Thoracic aorta (tissue), 2 donors: Measurements from ENCODE around the gene MITF. TPM values are rescaled to one million over a fixed set of nuclear protein-coding genes. Genes with fewer than 3 reads are reported as not detected.

Source experiments
- ATAC-seq: fragments of 150-250 bp; one replicate; pipeline ENCODE4 v1.8.0; 2017; ENCODE audit warnings: low read depth; ENCODE audit not compliant: insufficient number of reproducible peaks, low FRiP score
- DNase-seq: peaks from one replicate; pipeline ENCODE4 v3.0.0-alpha.2; 2020; ENCODE audit warnings: low spot score
- H3K27ac ChIP-seq, 2 donors: fragments of 200-600 bp; sonication (generic); 1 replicate in 1 of 2; 2 replicates in 1 of 2; pipeline ENCODE4 v1.5.1; 2016; ENCODE audit warnings: mild to moderate bottlenecking in 2 of 2, moderate library complexity in 2 of 2
- H3K27me3 ChIP-seq: fragments of 200-600 bp; sonication (generic); replicated peaks from 2 replicates; pipeline ENCODE4 v1.6.0; 2016; ENCODE audit warnings: mild to moderate bottlenecking; ENCODE audit not compliant: insufficient read depth
- H3K36me3 ChIP-seq: fragments of 200-600 bp; sonication (generic); one replicate; pipeline ENCODE4 v1.5.1; 2016
- H3K4me1 ChIP-seq, 2 donors: fragments of 200-600 bp; sonication (generic); 1 replicate in 1 of 2; 2 replicates in 1 of 2; pipeline versions ENCODE4 v1.5.1 to v1.6.0; 2016; ENCODE audit warnings: low read depth in 2 of 2, mild to moderate bottlenecking in 1 of 2; ENCODE audit not compliant: control insufficient read depth in 1 of 2
- H3K4me3 ChIP-seq: fragments of 200-600 bp; sonication (generic); 2 replicates; pipeline ENCODE4 v1.5.1; 2016; ENCODE audit warnings: mild to moderate bottlenecking
- H3K9me3 ChIP-seq: fragments of 200-600 bp; sonication (generic); 2 replicates; pipeline ENCODE4 v1.5.1; 2016
- CTCF ChIP-seq: fragments of 200-600 bp; sonication (generic); IDR thresholded peaks from one replicate; pipeline ENCODE4 v1.5.1; 2019; ENCODE audit warnings: antibody characterized with exemption
- total RNA-seq, 2 donors: library from RNA; depleted of rRNA; stranded (reverse); fragments of >200 nt; gene quantifications; one replicate each; pipeline versions ENCODE4 v1.1.0 to v1.2.3, GENCODE V29; 2016

The MITF gene
- total RNA-seq, 2 donors from 2014 or later: 12.3 to 12.7 TPM

GRCh38 chr3:69749461-69749860 lies 10.2 kb downstream of the MITF start:
- H3K27me3 ChIP-seq: no peaks in the 10 kb centered on the region
- H3K27ac ChIP-seq: peak overlapping the region in 1 of 2 donors; percentile 32
- H3K36me3 ChIP-seq: no peaks in the 10 kb centered on the region
- H3K4me3 ChIP-seq: no peak overlapping the region
- H3K9me3 ChIP-seq: no peaks in the 10 kb centered on the region
- TF ChIP-seq CTCF: no peak
- DNase-seq (no peak), ATAC-seq (no peak)
- peaks cover 43 to 61% of the 10 kb centered on the region in 2 donors for H3K4me1 ChIP-seq

DNA sequence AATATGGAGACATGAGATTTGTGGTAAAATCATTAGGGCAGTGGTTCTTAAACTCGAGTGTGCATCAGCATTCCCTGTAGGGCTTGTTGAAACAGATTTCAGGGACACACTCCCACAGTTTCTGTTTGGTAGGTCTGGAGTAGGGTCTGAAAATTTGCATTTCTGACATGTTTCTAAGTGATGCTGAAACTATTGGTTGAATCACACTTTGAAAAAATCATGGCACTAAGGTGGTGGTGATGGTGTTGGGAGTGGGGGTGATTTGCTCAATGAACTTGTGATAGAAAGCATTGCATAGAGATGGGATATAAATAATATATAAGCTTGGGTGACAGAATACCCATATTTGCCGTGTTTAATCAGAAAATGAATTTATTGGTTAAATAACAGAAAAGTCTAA lies 11.3 kb downstream of the MITF start:
- no peaks in the 10 kb centered on the region for H3K27me3 ChIP-seq
- peaks cover 37 to 53% of the 10 kb centered on the region in 2 donors for H3K4me1 ChIP-seq
- no peaks in the 10 kb centered on the region for H3K9me3 ChIP-seq
- no peak overlapping the region for H3K4me3 ChIP-seq
- no peak overlapping the region for H3K27ac ChIP-seq
- TF ChIP-seq CTCF: no peak
- H3K36me3 ChIP-seq: no peaks in the 10 kb centered on the region
- DNase-seq: no peak
- ATAC-seq: no peak

DNA sequence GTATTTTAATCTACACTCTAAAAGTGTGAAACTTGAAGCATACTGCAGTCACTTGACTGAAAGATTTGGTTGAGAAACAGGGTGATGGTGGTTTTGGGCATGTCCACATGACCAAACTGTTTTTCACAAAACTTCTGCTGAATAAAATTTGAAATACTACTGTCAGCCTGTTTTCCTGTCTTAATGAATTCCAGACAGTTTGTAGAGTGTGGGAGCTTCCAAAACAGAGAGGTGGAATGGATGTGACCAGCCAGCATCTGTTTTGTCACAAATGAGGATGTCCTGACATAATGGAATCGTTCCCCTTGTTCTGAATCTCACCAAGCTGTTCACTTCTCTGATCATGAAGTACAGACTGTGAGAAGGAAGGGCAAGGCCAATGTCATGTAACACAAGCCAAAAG lies 11.8 kb downstream of the MITF start:
- peaks cover 33 to 48% of the 10 kb centered on the region in 2 donors for H3K4me1 ChIP-seq

DNA sequence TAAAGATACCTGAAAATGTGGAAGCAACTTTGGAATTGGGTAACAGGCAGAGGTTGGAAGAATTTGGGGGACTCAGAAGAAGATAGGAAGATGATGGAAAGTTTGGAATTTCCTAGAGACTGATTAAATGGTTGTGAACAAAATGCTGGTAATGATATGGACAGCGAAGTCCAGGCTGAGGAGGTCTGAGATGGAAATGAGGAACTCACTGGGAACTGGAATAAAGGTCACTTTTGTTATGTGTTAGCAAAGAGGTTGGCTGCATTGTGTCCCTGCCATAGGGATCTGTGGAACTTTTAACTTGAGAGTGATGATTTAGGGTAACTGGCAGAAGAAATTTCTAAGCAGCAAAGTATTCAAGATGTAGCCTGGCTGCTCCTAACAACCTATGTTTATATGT lies 13.0 kb downstream of the MITF start:
- Histone ChIP-seq H3K27ac (no peak overlapping the region), H3K36me3 (no peaks in the 10 kb centered on the region), H3K4me1 (peaks cover 22 to 36% of the 10 kb centered on the region in 2 donors), H3K9me3 (no peaks in the 10 kb centered on the region), H3K27me3 (no peaks in the 10 kb centered on the region), H3K4me3 (no peak overlapping the region)
- no peak for TF ChIP-seq CTCF
- DNase-seq: no peak
- no peak for ATAC-seq

More for the DNA sequence above, 11.8 kb downstream of the MITF start:
- no peaks in the 10 kb centered on the region for H3K9me3 ChIP-seq
- H3K27ac ChIP-seq: no peak overlapping the region
- H3K4me3 ChIP-seq: no peak overlapping the region
- no peak for TF ChIP-seq CTCF
- no peak for DNase-seq
- H3K36me3 ChIP-seq: no peaks in the 10 kb centered on the region
- no peaks in the 10 kb centered on the region for H3K27me3 ChIP-seq
- ATAC-seq: no peak

DNA sequence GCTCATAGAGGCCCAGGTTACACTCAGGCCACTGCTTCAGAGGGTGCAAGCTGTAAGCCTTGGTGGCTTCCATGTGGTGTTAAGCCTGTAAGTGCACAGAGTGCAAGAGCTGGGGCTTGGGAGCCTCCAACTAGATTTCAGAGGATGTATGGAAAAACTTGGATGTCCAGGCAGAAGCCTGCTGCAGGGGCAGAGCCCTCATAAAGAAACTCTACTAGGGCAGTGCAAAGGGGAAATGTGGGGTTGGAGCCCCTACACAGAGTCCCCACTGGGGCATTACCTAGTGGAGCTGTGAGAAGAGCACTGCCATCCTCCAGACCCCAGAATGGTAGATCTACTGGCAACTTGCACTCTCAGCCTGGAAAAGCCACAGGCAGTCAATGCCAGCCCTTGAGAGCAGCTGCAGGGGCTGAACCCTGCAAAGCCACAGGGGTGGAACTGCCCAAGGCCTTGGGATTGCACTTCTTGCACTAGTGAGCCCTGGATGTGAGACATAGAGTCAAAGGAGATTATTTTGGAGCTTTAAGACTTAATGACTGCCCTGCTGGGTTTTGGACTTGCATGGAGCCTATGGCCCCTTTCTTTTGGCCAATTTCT lies 14.0 kb downstream of the MITF start:
- TF ChIP-seq CTCF: no peak
- ATAC-seq (no peak), DNase-seq (no peak)
- H3K9me3 ChIP-seq: no peaks in the 10 kb centered on the region
- H3K27me3 ChIP-seq: no peaks in the 10 kb centered on the region
- no peak overlapping the region for H3K4me3 ChIP-seq
- H3K27ac ChIP-seq: no peak overlapping the region
- no peaks in the 10 kb centered on the region for H3K36me3 ChIP-seq
- peaks cover 16 to 26% of the 10 kb centered on the region in 2 donors for H3K4me1 ChIP-seq
